Measurements from ENCODE around the gene YBX2.

YBX2 gene

GRCh38 chr17:7241783-7242716 is 52.4 kb downstream of the YBX2 start, which contains the start of gene GABARAP:
TSS of gene GABARAP (minus strand) at chr17:7242449. CDS start at chr17:7242330, 119 bp downstream.
- DNase-seq = peak; percentile 93

GRCh38 chr17:7241090-7241733 is 53.2 kb downstream of the YBX2 start:
- no peak for DNase-seq

GRCh38 chr17:7240375-7240774 is 54.1 kb downstream of the YBX2 start:
- no peak for DNase-seq

DNA sequence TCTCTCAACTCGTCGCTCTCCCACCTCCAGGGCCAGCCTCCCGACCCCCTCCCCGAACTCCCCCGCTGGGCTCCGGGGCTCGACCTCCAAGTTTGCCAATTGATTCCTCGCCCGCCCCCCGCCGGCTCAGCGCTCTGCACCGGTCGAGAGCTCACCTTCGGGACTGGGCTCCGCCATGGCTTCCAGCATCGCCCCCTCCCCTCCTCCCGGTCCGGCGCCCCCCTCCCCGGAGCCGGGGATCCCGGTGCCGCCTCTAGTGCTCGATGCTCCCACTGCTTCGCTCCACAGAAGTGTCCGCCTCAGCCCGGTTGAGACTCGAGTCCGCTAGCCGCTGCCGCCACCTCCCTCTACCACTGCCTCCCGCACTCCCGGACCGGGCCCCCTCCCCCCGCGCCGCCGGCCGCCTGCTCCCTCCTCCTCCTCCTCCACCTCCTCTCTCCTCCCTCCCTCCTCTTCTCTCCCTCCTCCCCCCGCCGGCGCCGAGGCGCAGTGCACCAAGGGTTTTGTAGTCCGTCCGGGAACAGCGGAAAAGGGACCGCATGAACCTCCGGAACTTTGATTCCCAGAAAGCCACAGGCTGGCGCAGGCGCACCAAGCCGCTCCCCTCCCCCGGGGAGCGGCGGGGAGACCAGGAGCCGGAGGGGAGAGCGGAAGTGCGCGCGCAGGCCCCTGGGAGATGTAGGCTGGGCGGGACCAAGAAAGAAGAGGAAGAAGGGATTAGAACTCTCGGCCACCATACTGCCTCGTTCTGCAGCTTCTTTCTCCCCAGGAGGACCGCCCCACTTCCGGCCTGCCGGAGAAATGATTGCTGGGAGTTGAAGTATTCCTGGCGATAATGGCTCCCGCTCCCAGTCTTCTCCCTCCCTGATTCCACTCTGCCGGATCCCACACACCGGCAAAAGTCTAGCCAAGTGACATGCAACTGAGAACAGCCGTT is 55.1 kb downstream of the YBX2 start, which contains the start of gene PHF23:
PHF23 (minus strand) TSS at position 367 of the 937 bp plus-strand sequence; CDS start at position 189, 178 bp downstream.
- peak; percentile 99 for DNase-seq

- DNase-seq = peak; percentile 39
Observed at GRCh38 chr17:7238420-7239090, 55.9 kb downstream of the YBX2 start.
